ES-I3 (cell line): ENCODE results near the gene GPR35.
A peak's percentile ranks its signal among the peaks of the same experiment; 100 is the strongest.
"Not testable (repeated sequence)": the region's sequence is repeated elsewhere in the genome, so short reads cannot be mapped to it uniquely, and the experiment has no call there.

Experiments used
- H3K36me3 ChIP-seq: 2 replicates; pipeline ENCODE4 v1.6.1; 2013; ENCODE audit warnings: mild to moderate bottlenecking, low read length, control low read depth, moderate library complexity; ENCODE audit not compliant: insufficient read depth
- H3K4me1 ChIP-seq: 2 replicates; pipeline ENCODE4 v1.6.1; 2013; ENCODE audit warnings: mild to moderate bottlenecking, control low read depth, low read length; ENCODE audit not compliant: insufficient read depth
- H3K9ac ChIP-seq: 2 replicates; pipeline ENCODE4 v1.6.1; 2013; ENCODE audit warnings: low read depth, mild to moderate bottlenecking, low read length, moderate library complexity
- H3K9me3 ChIP-seq: 2 replicates; pipeline ENCODE4 v1.6.1; 2013; ENCODE audit warnings: mild to moderate bottlenecking, low read length, moderate library complexity; ENCODE audit not compliant: control insufficient read depth, insufficient read depth

Gene GPR35

DNA sequence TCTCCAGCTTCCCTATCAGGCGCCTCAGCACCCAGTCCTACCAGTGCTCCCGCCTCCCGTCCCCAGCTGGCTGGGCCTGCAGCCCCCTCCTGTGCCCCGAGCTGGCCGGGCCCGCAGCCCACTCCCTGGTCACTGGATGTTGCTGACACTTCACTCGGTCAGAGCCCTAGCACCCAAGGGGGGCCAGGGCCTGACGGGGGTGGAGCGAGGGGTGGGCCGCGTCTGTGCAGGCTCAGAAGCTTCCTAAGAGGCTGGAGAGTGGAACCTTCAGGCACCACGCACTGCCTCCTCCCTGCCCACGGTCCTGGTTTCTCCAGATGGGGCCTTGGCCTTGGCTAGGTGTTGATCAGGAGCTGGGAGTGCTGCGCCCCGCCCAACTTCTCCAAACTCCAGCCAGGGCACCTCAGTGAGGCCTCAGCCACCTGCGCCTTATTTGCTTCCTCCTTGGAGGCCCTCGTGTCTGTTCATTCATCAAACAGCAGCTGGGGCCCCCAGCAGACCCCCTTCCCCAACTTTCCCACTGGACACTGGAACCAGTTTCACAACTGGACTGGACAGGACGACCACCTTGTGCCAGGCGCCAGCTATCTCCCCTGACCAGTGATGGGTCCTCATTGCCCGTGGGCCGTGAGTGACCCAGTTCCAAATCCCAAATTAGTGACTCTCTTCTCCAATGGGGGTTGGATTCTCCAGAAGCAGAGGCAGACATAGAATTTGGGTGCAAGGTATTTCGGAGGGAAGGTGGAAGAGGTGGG, 22.0 kb upstream of the GPR35 start:
- H3K9ac ChIP-seq: no peak overlapping the region
- H3K4me1 ChIP-seq: no peaks in the 10 kb centered on the region
- no peaks in the 10 kb centered on the region; the same call in 1 of the 2 replicates for H3K36me3 ChIP-seq
- H3K9me3 ChIP-seq: no peaks in the 10 kb centered on the region

DNA sequence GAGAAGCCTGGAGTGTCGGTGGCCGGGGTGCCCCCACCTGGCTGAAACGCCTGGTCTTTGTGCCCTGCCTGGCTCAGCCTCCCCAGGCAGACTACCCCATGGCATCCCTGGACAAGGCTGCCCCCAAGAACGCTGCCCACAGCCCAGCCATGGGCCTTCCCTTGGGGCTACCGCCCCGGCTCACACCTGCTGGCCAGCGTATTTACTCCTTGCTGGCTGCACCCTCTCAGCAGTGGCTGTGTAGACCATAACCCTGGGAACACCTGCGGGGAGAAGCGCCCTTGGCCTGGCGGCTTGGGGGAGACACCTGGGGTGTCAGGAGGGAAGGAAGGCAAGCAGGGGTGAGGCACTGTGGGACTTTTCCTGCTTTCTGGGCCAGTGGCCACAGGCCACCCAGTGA, 21.4 kb upstream of the GPR35 start:
- H3K4me1 ChIP-seq: no peaks in the 10 kb centered on the region
- no peaks in the 10 kb centered on the region for H3K36me3 ChIP-seq
- H3K9ac ChIP-seq: no peak overlapping the region
- H3K9me3 ChIP-seq: no peaks in the 10 kb centered on the region

DNA sequence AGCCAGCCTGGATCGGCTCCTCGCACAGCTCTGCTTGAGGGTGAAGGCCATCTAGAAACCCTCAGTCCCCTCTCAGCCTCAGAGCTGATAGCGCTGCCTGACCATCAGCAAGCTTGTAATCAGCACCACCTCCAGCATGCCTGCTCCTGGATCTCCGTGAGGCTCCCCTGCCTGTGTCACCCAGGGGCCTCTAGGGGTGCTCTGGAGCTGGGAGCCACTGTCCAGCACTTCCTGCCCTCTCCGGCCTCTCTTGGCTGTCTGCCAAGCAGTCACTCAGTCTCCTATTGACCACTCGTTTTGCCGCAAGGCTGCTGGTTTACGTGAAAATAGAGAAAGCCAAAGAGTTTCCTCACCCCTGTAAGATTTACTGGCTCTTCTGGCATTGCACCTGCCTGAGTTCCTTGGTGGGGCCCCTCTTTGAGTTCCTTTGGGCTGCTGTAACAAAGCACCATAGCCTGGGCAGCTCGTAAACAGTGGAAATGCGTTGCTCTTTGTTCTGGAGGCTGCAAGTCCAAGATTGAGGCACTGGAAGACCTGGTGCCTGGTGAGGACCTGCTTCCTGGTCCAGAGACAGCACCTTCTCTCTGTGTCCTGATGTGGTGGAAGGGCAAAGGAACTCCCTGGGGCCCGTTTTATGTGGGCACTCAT, 20.9 kb upstream of the GPR35 start:
- Histone ChIP-seq H3K9ac (peak overlapping the region; percentile 35; the same call in 1 of the 2 replicates), H3K36me3 (no peaks in the 10 kb centered on the region), H3K9me3 (no peaks in the 10 kb centered on the region), H3K4me1 (no peaks in the 10 kb centered on the region)

DNA sequence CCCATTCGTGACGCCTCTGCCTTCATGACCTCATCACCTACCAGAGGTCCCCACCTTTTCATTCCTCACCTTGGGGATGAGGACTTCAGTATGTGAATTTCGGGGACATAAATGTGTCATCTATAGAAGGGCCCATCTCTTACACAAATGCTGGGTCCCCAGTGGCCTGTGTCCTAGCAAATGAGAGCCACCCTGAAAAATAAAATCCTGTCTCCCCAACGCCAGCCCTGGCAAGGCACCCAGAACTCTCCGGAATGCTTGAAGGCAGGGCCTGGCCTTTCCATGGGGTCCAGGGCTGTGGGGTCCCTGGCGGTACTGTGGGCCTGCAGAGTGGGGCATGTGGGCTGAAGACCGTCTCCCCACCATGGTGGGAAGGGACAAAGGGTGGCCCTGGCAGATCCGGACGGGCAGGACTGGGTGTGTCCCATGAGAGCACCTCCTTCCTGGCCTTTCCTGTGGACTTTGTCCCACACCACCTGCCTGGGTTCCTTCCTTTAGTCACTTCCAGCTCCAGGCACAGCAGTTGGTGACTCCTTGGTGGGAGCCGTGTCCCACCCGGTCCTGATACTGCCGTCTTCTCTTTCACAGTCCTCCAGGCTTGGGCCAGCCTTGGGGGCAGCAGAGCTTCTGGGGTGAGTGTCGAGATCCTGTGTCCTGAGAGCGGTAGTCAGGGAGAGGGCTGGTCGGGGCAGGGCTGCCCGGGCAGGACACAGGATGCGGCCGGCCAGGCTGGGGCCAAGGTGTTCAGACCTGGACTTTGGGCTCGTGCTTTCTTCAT, 20.2 kb upstream of the GPR35 start:
- Histone ChIP-seq H3K4me1 (no peaks in the 10 kb centered on the region), H3K9ac (0 out of 2 replicates have a peak overlapping the region, but pooled peaks have one; percentile 35), H3K36me3 (no peaks in the 10 kb centered on the region), H3K9me3 (no peaks in the 10 kb centered on the region)

DNA sequence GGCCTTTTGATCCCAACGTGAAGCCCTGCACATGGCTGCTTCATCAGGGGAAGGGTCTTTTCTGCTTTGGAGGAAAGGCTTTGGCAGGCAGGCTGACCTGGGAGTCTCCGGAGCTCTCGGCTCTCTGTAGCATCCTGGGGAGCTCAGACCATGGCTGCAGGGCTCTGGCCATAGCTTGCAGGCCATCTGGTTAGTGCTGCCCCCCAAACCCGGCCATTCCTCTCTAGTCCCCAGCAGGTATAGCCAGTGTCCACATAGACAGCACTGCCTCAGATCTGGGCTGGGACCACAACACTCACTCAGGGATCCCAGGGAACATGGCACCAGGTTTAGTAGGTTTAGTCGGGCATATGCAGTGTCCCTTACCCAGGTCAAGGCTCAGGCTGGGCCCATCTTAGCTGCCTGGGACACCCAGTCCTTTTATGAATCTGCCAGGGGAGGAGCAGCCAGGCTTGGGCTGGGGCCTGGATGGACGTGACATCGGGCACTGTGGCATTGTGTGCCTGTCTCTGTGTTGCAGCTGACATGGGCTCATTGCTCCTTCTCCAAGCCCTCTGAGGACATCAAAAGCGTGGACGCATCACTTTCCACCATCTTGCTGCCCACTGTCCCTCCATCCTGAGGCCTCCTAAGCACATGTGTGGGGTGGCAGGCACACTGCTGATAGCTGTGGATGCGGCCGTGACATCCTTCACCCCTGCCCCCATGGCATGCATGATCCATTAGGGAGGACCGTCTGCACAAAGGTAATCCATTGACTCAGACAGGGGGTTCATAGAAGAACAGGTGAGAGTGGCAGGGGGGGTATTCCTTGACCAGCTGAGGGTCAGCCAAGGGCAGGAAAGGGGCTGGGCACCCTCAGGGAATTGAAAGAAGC, 19.2 kb upstream of the GPR35 start:
- Histone ChIP-seq H3K9ac (no peak overlapping the region), H3K4me1 (no peaks in the 10 kb centered on the region), H3K36me3 (no peaks in the 10 kb centered on the region), H3K9me3 (no peaks in the 10 kb centered on the region)

GRCh38 chr2:240611601-240612210, 13.6 kb upstream of the GPR35 start:
- Histone ChIP-seq H3K36me3 (no peaks in the 10 kb centered on the region), H3K4me1 (no peaks in the 10 kb centered on the region), H3K9me3 (peaks cover 1% of the 10 kb centered on the region; the same call in 1 of the 2 replicates), H3K9ac (no peak overlapping the region)

DNA sequence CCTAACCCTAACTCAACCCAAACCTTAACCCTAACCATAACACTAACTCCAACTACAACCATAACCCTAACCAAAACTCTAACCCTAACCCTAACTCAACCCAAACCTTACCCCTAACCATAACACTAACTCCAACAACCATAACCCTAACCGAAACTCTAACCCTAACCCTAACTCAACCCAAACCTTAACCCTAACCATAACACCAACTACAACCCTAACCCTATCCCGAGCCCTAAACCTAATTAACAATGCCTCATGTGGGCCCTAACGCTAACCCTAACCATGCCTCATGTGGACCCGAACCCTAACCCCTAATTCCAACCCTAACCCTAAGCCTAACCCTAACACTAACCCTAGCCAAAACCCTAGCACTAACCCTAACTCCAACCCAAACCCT, 11.5 kb upstream of the GPR35 start:
- Histone ChIP-seq H3K9me3 (peaks cover 7% of the 10 kb centered on the region; the same call in 1 of the 2 replicates), H3K9ac (no peak overlapping the region), H3K4me1 (no peaks in the 10 kb centered on the region), H3K36me3 (no peaks in the 10 kb centered on the region)

- H3K4me1 ChIP-seq: no peaks in the 10 kb centered on the region
- H3K36me3 ChIP-seq: no peaks in the 10 kb centered on the region
- H3K9ac ChIP-seq: no peak overlapping the region
- peaks cover 7% of the 10 kb centered on the region; the same call in 1 of the 2 replicates for H3K9me3 ChIP-seq
Observed at GRCh38 chr2:240614391-240614790, 10.9 kb upstream of the GPR35 start.

DNA sequence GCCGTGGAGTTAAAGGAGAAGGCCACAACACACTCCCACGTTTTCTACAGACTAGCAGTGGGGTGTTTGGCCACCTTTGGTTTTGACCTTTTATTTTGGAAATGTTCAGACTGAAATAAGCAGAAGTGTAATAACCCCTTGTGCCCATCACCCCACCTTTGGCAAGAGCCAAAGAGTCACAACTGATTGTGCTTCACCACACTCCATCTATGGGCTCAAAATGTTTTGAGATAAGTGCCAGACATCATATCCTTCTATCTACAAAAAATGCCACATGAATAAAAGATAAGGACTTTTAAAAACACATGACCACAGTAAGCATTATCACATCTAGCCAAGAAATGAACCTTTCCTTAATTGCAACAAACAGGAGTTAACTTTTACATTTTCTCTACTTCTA, 9.9 kb upstream of the GPR35 start:
- no peaks in the 10 kb centered on the region for H3K4me1 ChIP-seq
- no peak overlapping the region for H3K9ac ChIP-seq
- no peaks in the 10 kb centered on the region for H3K36me3 ChIP-seq
- peaks cover 7% of the 10 kb centered on the region; the same call in 1 of the 2 replicates for H3K9me3 ChIP-seq

GRCh38 chr2:240615820-240616547, 9.3 kb upstream of the GPR35 start:
- no peaks in the 10 kb centered on the region for H3K36me3 ChIP-seq
- no peaks in the 10 kb centered on the region for H3K4me1 ChIP-seq
- peaks cover 7% of the 10 kb centered on the region; the same call in 1 of the 2 replicates for H3K9me3 ChIP-seq

GRCh38 chr2:240616860-240617666, 8.2 kb upstream of the GPR35 start:
- not testable (repeated sequence) for H3K36me3 ChIP-seq, H3K4me1 ChIP-seq, H3K9ac ChIP-seq, H3K9me3 ChIP-seq

More at GRCh38 chr2:240615820-240616547, 9.3 kb upstream of the GPR35 start:
- H3K9ac ChIP-seq: no peak overlapping the region

DNA sequence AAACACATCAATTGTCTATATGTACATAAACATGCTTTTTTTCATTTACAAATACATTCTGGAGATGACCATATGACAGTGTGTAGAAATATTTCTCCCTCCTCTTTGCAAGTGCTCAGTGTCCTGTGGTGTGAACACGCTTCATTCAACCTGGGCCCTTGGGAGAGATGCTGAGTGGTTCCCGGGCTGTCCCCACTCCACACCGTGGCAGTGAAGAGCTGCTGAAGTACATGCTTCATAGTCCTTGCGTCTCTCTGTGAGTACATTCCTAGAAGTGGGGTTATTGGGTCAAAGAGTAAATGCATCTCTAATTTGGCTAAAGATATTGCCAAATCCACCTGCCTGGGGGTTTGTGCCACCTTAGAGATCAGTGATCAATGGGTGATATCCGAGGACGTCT, 6.5 kb upstream of the GPR35 start:
- Histone ChIP-seq H3K9ac (no peak overlapping the region), H3K9me3 (peaks cover 7% of the 10 kb centered on the region; the same call in 1 of the 2 replicates), H3K36me3 (no peaks in the 10 kb centered on the region), H3K4me1 (no peaks in the 10 kb centered on the region)
